CD4-positive, alpha-beta T cell treated with Interleukin-12 subunit alpha and Interleukin-12 subunit beta, for 1 hour (primary cell): ENCODE data around the gene BMPR2.
"Not testable (repeated sequence)": the region's sequence is repeated elsewhere in the genome, so short reads cannot be mapped to it uniquely, and the experiment has no call there.

Experiments
- DNase-seq: peaks from one replicate; pipeline ENCODE4 v3.0.0-alpha.2; 2020

BMPR2 gene

DNA sequence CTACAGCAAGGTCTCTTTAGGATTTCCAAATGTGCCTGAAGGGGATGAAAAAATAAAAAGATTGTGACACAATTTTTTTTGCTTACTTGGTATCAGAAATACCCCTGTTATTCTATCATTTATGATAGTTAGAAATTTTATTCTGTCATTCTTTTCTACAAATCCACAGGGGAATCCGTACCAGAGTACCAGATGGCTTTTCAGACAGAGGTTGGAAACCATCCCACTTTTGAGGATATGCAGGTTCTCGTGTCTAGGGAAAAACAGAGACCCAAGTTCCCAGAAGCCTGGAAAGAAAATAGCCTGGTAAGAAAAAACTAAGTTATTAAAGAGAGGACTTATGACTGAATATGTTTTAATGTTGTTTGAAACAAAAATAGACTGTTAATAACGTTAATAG, 166.0 kb downstream of the BMPR2 start:
- no peak for DNase-seq

DNA sequence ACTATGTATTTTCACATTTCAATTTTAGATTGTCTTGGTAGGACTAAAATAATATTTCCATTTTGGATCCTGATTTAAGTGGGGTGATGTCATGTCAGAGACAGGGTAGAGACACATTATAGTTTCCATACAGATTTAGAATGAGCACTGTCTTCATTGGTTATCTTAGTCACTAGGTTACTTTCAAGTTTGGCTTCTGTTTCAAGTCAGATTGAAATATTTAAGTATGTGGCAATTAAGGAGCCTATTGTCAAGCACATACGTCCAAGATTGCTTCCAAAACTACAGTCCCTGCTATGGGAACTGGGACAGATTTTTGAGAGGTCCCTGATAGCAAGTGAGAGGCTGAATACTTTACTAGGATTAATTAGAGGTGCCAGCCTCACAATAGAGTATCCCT, 169.4 kb downstream of the BMPR2 start:
- no peak for DNase-seq

DNA sequence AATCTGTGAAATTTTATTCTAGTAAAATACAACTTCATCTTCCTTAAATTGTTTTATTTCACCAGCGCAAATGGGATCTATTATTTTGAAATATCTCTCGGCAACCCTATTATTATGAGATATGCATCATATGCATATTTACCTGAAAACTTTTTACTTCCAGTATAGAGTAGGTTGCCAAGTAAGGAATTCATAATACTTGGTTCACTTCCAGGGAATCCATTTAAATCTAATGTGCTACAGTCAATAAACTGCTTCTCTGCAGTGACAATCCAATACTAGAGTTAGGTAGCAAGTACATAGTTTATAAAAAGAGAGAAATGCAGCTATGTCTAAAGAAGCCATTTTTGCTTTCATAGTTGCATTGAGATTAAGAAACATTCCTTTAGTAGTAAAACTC, 169.8 kb downstream of the BMPR2 start:
- DNase-seq = no peak

DNA sequence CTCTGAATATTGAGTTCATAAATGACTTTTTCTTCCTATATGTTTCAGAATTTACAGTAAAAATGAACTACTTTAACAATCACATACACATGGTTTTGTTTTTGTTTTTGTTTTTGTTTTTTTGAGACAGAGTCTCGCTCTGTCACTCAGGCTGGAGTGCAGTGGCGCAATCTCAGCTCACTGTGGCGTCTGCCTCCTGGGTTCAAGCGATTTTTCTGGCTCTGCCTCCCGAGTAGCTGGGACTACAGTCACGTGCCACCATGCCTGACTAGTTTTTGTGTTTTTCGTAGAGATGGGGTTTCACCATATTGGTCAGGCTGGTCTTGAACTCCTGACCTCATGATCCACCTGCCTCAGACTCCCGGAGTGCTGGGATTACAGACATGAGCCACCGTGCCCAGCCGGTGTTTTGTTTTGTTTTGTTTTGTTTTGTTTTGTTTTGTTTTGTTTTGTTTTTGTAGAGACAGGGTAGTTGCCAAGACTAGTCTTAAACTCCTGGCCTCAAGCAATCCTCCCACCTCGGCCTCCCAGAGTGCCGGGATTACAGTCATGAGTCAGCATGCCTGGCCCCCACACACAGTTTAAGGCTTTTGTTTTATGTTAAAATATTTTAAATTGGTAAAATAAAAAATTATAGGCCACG, 170.5 kb downstream of the BMPR2 start:
- not testable (repeated sequence) for DNase-seq

DNA sequence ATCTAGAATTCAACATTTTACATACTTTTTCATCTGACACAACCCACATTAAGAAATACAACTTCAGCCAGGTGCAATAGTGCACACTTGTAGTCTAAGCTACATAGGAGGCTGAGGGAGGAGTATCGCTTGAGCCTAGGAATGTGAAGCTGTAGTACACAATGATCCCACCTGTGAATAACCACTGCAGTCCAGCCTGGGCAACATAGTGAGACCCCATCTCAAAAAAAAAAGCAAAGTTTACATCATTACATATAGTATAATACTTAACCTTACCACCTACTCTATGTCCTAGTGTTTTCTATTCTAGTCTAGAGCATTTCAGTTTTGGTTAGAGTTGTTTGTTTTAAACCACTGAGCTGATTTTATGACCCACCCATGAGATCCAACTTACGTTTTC, 172.1 kb downstream of the BMPR2 start:
- DNase-seq = no peak

DNA sequence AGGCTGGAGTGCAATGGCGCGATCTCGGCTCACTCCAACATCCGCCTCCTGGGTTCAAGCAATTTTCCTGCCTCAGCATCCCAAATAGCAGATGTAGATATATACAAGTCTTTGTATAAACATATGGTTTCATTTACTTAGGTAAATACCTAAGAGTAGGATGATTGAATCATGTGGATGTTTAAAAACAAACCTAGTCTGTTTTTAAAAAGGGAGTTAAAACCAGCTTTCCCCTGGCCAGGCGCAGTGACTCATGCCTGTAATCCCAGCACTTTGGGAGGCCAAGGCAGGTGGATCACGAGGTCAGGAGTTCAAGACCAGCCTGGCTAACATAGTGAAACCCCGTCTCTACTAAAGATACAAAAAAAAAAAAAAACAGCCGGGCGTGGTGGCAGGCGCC, 174.9 kb downstream of the BMPR2 start:
- DNase-seq = not testable (repeated sequence)

DNA sequence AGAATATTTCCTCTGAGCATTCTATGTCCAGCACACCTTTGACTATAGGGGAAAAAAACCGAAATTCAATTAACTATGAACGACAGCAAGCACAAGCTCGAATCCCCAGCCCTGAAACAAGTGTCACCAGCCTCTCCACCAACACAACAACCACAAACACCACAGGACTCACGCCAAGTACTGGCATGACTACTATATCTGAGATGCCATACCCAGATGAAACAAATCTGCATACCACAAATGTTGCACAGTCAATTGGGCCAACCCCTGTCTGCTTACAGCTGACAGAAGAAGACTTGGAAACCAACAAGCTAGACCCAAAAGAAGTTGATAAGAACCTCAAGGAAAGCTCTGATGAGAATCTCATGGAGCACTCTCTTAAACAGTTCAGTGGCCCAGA, 179.2 kb downstream of the BMPR2 start:
- DNase-seq = no peak

DNA sequence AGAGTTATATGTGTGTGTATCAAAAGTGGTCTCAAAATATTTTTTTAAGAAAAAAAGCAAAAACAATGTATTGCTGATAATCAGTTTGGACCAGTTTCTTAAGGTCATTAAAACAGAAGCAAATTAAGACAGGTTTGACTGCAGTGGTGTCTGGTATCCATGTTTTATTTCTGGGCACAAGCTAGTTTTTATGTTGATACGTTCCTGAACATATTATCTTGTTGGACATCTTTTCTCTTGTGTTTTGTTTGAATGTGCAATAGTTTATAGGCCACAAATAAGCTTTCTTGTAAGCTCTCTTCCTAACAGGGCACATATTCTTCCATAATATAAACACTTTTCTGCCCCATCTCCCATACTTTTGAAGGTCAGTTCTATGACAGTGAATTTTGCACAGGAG, 184.1 kb downstream of the BMPR2 start:
- no peak for DNase-seq

DNA sequence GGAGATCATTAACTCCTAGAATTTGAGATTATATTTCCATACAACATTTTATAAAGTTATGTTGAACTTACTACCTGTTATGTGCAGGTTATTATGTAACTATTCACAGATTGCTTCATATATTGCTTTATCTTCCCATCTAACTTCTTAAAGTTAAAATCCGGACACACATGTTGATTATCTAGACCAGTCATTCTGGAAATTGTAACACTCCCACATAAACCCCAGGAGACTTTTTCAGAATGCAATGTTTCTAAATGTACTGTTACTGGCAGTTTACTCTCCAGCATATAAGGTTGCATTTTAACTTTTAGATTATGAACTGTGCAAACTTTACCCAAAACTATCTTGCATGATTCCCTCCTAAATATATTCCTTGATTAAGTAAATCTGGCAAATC, 188.1 kb downstream of the BMPR2 start:
- DNase-seq = no peak

DNA sequence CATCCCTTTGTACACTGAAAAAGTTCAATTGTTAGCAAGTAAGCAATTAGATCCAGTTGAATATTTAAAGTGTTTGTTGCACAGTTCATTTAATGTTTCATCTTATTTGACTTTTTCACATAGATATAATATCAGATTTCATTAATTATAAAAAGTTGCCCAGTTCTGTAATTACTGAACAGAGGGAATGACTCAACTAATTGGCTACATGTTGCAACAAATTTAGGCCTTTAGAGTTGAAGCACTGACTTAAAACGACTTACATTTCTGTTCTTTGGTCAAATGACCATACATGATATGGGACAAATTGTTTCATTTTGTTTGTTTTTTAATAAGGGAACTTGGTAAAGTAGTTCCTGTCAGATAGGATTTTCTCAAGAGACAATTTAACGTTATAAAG, 190.2 kb downstream of the BMPR2 start:
- DNase-seq = no peak

DNA sequence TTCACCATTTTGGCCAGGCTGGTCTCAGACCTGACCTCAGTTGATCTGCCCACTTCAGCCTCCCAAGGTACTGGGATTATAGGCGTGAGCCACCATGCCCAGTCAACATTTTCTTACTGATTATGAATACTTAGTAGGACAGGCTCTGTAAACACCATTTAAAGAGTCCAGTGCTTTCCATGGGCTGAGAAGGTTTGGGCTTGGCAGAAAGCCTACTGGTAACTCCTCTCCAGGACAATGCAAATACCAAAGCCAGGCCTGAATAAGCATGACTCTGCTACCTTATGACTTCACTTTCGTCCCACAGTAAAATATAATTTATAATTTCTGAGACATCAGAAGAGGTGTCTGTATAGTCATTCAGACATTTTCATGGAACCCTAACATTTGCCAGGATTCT, 198.4 kb downstream of the BMPR2 start:
- no peak for DNase-seq

DNA sequence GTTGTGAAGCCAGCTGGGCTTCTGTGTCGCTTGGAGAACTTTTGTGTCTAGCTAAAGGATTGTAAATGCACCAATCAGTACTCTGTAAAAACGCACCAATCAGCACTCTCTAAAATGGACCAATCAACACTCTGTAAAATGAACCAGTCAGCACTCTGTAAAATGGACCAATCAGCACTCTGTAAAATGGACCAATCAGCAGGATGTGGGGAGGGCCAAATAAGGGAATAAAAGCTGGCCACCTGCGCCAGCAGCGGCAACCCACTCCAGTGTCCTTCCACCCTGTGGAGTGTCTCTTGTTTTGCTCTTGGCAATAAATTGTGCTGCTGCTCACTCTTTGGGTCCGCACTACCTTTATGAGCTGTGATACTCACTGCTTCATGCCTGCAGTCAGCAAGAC, 199.1 kb downstream of the BMPR2 start:
- DNase-seq = not testable (repeated sequence)

DNA sequence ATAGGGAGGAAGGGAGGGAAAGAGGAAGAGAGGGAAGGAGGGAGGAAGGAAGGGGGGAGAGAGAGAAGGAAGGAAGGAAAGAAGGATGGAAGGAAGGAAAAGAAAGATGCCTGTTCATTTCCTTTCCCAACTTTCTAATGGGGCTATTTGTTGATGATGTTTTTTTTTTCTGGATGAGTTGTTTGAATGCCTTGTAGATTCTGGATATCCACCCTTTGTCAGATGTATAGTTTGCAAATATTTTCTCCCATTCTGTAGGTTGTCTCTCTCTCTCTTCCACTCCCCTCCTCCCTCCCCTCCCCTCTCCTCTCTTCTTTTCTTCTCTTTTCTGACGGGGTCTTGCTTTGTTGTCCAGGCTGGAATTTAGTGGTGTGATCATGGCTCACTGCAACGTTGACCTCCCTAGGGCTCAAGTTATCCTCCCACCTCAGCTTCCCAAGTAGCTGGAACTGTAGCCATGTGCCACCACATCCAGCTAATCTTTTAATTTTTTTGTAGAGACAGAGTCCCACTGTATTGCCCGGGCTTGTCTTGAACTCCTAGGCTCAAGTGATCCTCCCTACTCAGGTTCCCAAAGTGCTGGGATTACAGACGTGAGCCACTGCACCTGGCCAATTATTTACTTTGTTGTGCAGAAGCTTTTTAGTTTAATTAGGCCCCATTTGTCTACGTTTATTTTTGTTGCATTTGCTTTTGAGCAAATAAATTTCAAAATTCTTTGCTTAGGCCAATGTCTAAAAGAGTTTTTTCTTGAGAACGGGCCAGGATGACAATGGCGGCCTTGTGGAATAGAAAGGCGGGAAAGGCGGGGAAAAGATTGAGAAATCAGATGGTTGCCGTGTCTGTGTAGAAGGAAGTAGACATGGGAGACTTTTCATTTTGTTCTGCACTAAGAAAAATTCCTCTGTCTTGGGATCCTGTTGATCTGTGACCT, 201.4 kb downstream of the BMPR2 start:
- DNase-seq = no peak

DNA sequence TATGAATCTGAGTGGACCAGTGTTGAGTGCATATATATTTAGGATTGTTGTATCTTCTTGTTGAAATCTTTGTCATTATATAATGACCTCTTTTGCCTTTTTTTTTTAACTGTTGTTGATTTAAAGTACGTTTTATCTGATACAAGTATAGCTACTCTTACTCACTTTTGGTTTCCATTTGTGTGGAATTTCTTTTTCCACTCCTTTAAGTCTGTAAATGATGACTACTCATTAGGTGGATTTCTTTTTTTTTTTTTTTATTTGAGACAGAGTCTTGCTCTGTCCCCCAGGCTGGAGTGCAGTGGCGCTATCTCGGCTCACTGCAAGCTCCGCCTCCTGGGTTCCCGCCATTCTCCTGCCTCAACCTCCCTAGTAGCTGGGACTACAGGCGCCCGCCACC, 206.7 kb downstream of the BMPR2 start:
- DNase-seq = not testable (repeated sequence)

DNA sequence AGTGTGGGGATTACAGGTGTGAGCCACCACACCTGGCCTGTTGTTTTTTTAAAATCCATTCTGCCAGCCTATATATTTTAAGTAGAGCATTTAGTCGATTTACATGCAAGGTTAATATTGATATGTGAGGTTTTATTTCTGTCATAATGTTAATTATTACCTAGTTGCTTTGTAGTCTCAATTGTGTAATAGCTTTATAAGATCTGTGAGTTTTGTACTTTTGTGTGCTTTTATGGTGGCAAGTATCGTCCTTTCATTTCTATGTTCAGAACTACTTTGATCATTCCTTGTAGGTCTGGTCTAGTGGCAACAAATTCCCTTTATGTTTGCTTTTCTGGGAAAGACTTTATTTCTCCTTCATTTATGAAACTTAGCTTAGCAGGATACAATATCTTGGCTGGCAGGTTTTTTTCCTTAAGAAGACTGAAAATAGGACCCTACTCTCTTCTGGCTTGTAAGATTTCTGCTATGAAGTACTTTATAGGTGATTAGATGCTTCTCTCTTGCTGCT, 207.6 kb downstream of the BMPR2 start:
- no peak for DNase-seq

DNA sequence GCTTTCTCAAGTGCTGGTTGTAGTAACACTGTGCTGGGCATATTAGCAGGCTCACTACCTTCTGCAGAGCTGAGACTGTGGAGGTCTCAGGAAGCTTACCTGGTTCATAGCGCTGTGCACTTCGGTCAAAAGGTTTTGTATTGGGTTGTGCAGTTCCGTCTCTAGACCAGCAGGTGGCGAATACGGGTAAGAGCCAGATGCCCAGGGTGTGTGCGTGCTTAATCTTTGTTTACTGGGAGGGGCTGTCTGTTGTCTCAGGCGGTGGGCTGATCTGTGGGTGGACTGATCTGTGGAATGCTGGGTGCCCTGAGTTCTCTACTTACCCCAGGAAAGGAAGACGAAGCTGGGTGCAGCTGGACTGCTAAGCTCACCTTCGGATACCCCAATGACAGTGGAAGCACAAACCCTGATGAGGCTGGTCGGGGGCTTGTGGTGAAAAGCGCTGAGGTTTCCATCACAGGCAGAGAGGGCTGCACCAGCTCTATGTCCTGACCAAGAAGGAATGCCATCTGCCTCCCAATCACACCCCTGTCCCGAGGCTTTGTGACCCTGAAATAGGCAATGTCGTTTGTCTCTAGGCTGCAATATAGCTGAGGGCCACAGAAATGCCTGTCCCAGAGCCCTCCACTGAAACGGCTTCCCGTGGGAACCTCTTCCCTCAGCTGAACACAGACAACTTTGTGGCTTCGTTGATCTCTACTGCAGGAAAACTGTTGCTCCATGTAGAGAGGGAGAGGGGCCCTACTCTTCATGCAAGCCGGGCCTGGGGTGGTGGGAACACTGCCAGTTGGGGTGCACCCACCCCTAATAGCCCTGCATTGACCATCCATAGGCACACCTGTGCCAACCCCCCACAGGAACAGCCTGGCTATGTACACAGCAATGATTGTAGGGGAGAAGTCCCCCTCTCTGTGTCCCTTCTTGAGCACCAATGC, 212.8 kb downstream of the BMPR2 start:
- peak; percentile 80 for DNase-seq

DNA sequence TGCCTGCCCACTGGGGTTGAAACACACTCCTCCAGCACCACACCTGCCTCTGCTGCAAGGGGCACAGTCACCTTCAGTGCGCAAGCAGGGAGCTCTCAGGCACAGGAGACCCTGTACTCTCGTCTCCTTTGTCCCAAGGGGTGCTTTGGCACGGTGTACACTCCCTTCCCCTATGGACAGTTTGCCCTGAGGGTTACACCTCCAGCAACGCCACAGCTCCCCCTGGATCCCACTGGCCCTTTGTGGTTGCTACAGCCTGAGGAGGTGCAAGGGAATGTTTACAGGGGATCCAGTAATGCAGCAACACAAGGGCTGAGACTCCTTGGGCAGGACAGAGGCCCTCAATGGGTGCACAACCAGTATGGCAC, 213.4 kb downstream of the BMPR2 start:
- DNase-seq = no peak

DNA sequence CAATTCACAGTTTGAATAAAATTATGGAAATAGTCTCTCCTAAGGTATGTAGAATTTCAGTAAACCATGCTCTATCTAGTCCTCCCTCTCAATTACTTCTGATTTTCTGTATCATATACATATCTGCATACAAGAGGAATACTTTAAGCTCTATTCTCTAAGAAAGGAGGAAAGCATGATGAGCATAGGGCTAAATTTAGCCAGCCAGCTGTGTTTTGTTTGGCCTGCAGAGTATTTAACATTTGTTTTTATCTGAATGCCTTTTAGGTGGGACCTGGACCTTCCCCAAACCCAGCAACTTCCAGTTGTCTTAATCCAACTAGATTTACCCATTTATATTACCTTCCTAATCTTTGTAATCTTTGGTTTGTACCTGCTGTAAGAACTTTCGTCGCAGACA, 216.4 kb downstream of the BMPR2 start:
- no peak for DNase-seq

DNA sequence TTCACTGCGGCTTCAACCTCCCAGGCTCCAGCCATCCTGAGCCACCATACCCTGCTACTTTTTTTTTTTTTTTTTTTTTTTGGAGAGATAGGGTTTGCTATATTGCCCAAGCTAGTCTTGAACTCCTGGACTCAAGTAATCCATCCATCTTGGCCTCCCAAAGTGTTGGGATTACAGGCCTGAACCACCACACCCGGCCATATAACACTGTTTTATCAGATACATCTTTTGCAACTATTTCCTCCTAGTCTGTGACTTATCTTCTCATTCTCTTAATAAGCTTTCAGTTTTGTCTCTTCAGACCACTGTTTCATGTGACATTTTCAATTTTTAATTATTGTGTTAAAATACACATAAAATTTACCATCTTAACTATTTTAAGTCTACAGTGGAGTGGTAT, 223.0 kb downstream of the BMPR2 start:
- DNase-seq = no peak

DNA sequence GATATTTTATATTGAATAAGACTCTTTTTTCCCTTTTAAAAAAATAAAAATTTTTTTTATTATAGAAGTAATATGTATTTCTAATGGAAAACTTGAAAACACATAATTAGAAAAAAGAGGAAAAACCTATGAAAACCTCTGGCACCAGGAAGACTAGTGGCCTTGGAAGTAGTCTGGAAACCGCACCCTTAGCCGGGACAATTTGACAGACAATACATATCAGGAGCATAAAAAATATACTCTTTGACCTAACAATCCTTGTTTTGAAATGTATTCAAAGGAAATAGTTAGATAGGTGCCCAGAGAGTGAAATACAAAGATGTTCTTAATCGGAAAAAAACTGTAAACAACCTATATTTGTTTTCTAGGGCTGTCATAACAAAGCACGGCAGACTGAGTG, 223.8 kb downstream of the BMPR2 start:
- DNase-seq = no peak

DNA sequence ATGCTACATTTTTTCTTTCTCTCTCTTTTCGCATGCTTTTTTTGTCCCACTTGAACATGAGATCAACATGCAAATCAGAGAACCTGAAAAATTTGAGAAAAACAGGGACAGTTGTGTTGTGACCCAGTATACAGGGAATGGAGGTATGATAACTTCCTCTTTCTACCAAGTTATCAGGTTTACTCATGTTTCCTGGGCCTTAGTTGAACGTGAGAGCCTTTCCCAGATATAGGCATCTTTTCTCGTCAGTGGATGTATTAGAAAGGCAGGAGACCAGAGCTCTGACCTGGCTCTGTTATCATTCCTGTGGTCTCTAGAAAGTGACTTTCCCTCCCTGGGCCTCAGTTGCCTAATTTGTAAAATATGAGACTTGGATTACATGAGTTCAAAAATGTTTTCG, 228.6 kb downstream of the BMPR2 start:
- DNase-seq = no peak

DNA sequence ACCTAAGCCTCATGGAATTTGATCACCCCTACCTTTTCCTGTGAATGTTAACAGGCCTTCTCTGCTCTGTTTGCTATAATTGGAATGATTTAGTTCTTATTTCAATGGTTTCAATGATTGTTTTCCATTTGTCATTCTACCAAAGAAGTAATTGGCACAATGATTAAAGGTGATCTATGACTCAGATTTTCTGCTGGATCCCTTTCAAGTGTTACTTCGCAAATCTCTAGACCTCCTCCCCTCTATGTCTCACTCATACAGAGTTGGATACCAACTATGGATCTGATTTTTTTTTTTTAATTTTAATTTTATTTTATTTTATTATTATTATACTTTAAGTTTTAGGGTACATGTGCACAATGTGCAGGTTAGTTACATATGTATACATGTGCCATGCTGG, 229.0 kb downstream of the BMPR2 start:
- DNase-seq = no peak

DNA sequence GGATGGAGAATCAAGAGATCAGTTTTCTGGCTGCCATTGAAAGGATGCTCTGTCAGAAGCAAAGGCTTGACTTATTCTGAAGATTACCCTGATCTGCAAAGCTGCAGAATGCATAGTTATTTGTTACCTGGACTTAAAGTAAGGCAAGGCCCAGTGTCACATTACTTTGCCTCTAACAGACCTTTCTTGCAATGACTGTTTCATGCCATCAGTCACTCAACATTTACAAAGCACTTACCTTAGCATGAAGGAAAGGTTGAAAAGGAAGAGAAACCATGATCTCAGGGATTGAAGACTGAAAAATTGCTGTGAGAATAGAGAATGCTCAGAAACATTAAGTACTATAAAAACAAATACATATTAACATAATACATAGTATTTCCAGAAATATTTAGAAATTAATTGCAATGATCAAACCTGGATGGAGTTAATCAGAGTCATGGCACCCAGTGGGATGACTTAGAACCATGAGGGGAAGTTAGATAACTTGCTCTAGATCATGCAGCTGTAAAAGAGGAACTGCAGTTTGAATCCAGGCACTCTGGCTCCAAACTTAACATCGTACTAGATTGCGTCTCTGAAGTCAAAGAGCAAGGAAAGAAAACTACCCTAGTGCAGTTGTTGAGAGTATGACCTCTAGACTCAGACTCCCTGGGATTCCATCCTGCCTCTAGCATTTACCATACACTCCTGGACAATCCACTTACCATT, 232.2 kb downstream of the BMPR2 start:
- DNase-seq = no peak
